GM23248 (cell line): ENCODE measurements around the gene SHH.

Experiments used
- EZH2 ChIP-seq: fragments of 200-600 bp; sonication (generic); IDR thresholded peaks from 2 replicates; pipeline ENCODE4 v1.6.1; 2018; ENCODE audit warnings: antibody characterized with exemption, mild to moderate bottlenecking; ENCODE audit not compliant: insufficient read depth, poor library complexity, severe bottlenecking
- EZH2phosphoT487 ChIP-seq: fragments of 200-600 bp; sonication (generic); IDR thresholded peaks from 2 replicates; pipeline ENCODE4 v1.6.1; 2018; ENCODE audit warnings: antibody characterized with exemption, moderate library complexity, mild to moderate bottlenecking, low read depth; ENCODE audit not compliant: insufficient read depth

DNA sequence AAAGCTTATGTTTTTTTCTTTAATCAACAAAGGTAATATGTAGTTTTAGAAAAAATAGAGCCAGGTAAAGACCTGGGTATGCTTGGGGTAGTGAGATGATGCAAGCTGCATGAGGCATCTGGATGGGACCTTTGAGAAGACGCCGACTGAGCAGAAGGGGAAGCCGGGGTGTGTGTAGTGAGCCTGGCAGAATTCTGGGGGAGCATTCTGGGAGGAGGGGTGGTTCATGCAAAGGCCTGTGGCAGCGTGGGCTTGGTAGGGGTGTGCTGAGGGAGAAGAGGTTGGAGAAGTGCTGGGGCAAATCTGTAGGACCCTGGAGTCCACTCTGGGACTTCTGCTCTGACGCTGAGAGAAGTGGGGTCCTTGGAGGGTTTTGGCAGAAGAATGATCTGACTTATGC lies 33.9 kb upstream of the SHH start:
- TF ChIP-seq EZH2, result no peak
- no peak for TF ChIP-seq EZH2phosphoT487
